Skin epidermis (tissue), 12 donors: ENCODE data around the gene PROX2.

Experiments used
- H3K27ac ChIP-seq, 21 experiments: fragments of 200-600 bp; sonication (generic) in 11 of 21; one replicate each; pipeline ENCODE4 v1.5.0; 2020; ENCODE audit warnings: mild to moderate bottlenecking in 3 of 21, inconsistent platforms in 2 of 21, moderate library complexity in 2 of 21
- H3K4me3 ChIP-seq, 7 experiments: fragments of 200-600 bp; sonication (generic) in 2 of 7; one replicate each; pipeline ENCODE4 v1.5.0; 2020; ENCODE audit warnings: inconsistent platforms in 2 of 7, mild to moderate bottlenecking in 2 of 7, moderate library complexity in 1 of 7

The PROX2 gene

GRCh38 chr14:74888164-74889158, 12.5 kb upstream of the PROX2 start:
- H3K27ac ChIP-seq, result peak overlapping the region in 1 of 21 experiments; percentile 6
- no peak overlapping the region for H3K4me3 ChIP-seq

GRCh38 chr14:74886001-74886400, 10.1 kb upstream of the PROX2 start:
- H3K27ac ChIP-seq, result peak overlapping the region in 3 of 21 experiments; percentile 13 to 43 (median 33)
- no peak overlapping the region for H3K4me3 ChIP-seq

GRCh38 chr14:74882103-74882920, 6.4 kb upstream of the PROX2 start:
- Histone ChIP-seq H3K27ac (peak overlapping the region; percentile 89 to 100 (median 97)), H3K4me3 (peak overlapping the region; percentile 58 to 99 (median 86))

GRCh38 chr14:74881431-74882102, 5.6 kb upstream of the PROX2 start, which contains the start of gene DLST:
DLST (plus strand) TSS chr14:74881916; CDS start chr14:74881954, 38 bp downstream.
- peak within 1 kb of the TSS; percentile 58 to 99 (median 86) for H3K4me3 ChIP-seq
- H3K27ac ChIP-seq, result peak within 1 kb of the TSS; percentile 89 to 100 (median 97)

GRCh38 chr14:74879427-74880182, 3.7 kb upstream of the PROX2 start:
- H3K27ac ChIP-seq, result no peak overlapping the region

GRCh38 chr14:74875204-74875603, 741 bp downstream of the PROX2 start:
- no peak overlapping the region for H3K4me3 ChIP-seq

More at GRCh38 chr14:74879427-74880182, 3.7 kb upstream of the PROX2 start:
- H3K4me3 ChIP-seq, result no peak overlapping the region

GRCh38 chr14:74871819-74872218, 4.1 kb downstream of the PROX2 start:
- no peak overlapping the region for H3K4me3 ChIP-seq
- no peak overlapping the region for H3K27ac ChIP-seq

More at GRCh38 chr14:74875204-74875603, 741 bp downstream of the PROX2 start:
- H3K27ac ChIP-seq, result no peak overlapping the region

GRCh38 chr14:74868739-74869138, 7.2 kb downstream of the PROX2 start:
- no peak overlapping the region for H3K27ac ChIP-seq
- no peak overlapping the region for H3K4me3 ChIP-seq

- Histone ChIP-seq H3K4me3 (no peak overlapping the region), H3K27ac (peak overlapping the region in 5 of 21 experiments; percentile 16 to 67 (median 43))
Observed at GRCh38 chr14:74867673-74868072, 8.3 kb downstream of the PROX2 start.

GRCh38 chr14:74866708-74867389, 9.1 kb downstream of the PROX2 start:
- no peak overlapping the region for H3K4me3 ChIP-seq
- H3K27ac ChIP-seq, result peak overlapping the region in 6 of 21 experiments; percentile 11 to 67 (median 41)

GRCh38 chr14:74865156-74865555, 10.8 kb downstream of the PROX2 start:
- H3K4me3 ChIP-seq, result no peak overlapping the region
- H3K27ac ChIP-seq, result no peak overlapping the region

GRCh38 chr14:74864198-74864597, 11.7 kb downstream of the PROX2 start:
- Histone ChIP-seq H3K27ac (no peak overlapping the region), H3K4me3 (no peak overlapping the region)

- no peak overlapping the region for H3K4me3 ChIP-seq
- peak overlapping the region in 1 of 21 experiments; percentile 29 for H3K27ac ChIP-seq
Observed at GRCh38 chr14:74863274-74863673, 12.7 kb downstream of the PROX2 start.

GRCh38 chr14:74861734-74862090, 14.2 kb downstream of the PROX2 start:
- no peak overlapping the region for H3K4me3 ChIP-seq
- H3K27ac ChIP-seq, result no peak overlapping the region

GRCh38 chr14:74860899-74861733, 14.8 kb downstream of the PROX2 start:
- H3K27ac ChIP-seq, result no peak overlapping the region
- H3K4me3 ChIP-seq, result no peak overlapping the region

GRCh38 chr14:74859757-74860552, 16.0 kb downstream of the PROX2 start:
- no peak overlapping the region for H3K4me3 ChIP-seq
- H3K27ac ChIP-seq, result no peak overlapping the region

GRCh38 chr14:74858022-74858421, 17.9 kb downstream of the PROX2 start:
- no peak overlapping the region for H3K4me3 ChIP-seq

More at GRCh38 chr14:74858022-74858421, 17.9 kb downstream of the PROX2 start:
- H3K27ac ChIP-seq, result no peak overlapping the region
